HepG2 (cell line): ENCODE results near the gene IL4I1. TPM values are rescaled to one million over a fixed set of nuclear protein-coding genes. Genes with fewer than 3 reads are reported as not detected.

Experiments used
- AGO1 ChIP-seq: fragments of 200-400 bp; formaldehyde crosslinking; IDR thresholded peaks from 2 replicates; pipeline ENCODE4 v1.6.1; 2017; ENCODE audit warnings: mild to moderate bottlenecking, low read depth, low read length, moderate library complexity; ENCODE audit not compliant: poor library complexity, severe bottlenecking
- BCLAF1 ChIP-seq: fragments of 450-650 bp; IDR thresholded peaks from 2 replicates; pipeline ENCODE4 v1.6.1; 2017; ENCODE audit warnings: mild to moderate bottlenecking
- CSRNP1 ChIP-seq: sonication (generic); formaldehyde crosslinking; IDR thresholded peaks from 2 replicates; pipeline ENCODE4 v1.8.1; 2023; ENCODE audit warnings: mild to moderate bottlenecking, missing genetic modification reagents
- EEA1 ChIP-seq: sonication (generic); formaldehyde crosslinking; IDR thresholded peaks from 2 replicates; pipeline ENCODE4 v1.5.1; 2020; ENCODE audit warnings: mild to moderate bottlenecking, missing genetic modification reagents, borderline replicate concordance
- GLMP ChIP-seq: sonication (generic); formaldehyde crosslinking; IDR thresholded peaks from 2 replicates; pipeline ENCODE4 v1.9.0; 2021; ENCODE audit warnings: missing genetic modification reagents, mild to moderate bottlenecking, borderline replicate concordance
- HNRNPK ChIP-seq: fragments of 200-400 bp; formaldehyde crosslinking; IDR thresholded peaks from 2 replicates; pipeline ENCODE4 v1.6.1; 2018; ENCODE audit warnings: low read length, low read depth, moderate library complexity, mild to moderate bottlenecking; ENCODE audit not compliant: poor library complexity, severe bottlenecking
- ISL2 ChIP-seq: sonication (generic); formaldehyde crosslinking; IDR thresholded peaks from 2 replicates; pipeline ENCODE4 v1.5.0; 2020; ENCODE audit warnings: missing genetic modification reagents
- MAFG ChIP-seq: sonication (generic); formaldehyde crosslinking; IDR thresholded peaks from 2 replicates; pipeline ENCODE4 v1.5.1; 2020; ENCODE audit warnings: mild to moderate bottlenecking, missing genetic modification reagents
- MED13 ChIP-seq: sonication (generic); formaldehyde crosslinking; IDR thresholded peaks from 2 replicates; pipeline ENCODE4 v1.5.0; 2020; ENCODE audit warnings: missing genetic modification reagents
- MEF2D ChIP-seq: sonication (generic); formaldehyde crosslinking; IDR thresholded peaks from 2 replicates; pipeline ENCODE4 v1.5.1; 2020; ENCODE audit warnings: mild to moderate bottlenecking, missing genetic modification reagents
- SALL1 ChIP-seq: sonication (generic); formaldehyde crosslinking; IDR thresholded peaks from 2 replicates; pipeline ENCODE4 v1.8.0; 2022; ENCODE audit warnings: mild to moderate bottlenecking, missing genetic modification reagents
- TCF7L2 ChIP-seq: IDR thresholded peaks from 2 replicates; pipeline ENCODE4 v1.6.1; 2011; ENCODE audit warnings: mild to moderate bottlenecking, low read depth, low read length, moderate library complexity
- TSC22D2 ChIP-seq: sonication (generic); formaldehyde crosslinking; IDR thresholded peaks from 2 replicates; pipeline ENCODE4 v1.5.1; 2020; ENCODE audit warnings: missing genetic modification reagents, mild to moderate bottlenecking, borderline replicate concordance
- XRCC5 ChIP-seq: fragments of 200-400 bp; formaldehyde crosslinking; optimal IDR thresholded peaks from 2 replicates; pipeline ENCODE3; 2017; ENCODE audit warnings: mild to moderate bottlenecking, low read length
- ZNF251 ChIP-seq: sonication (generic); formaldehyde crosslinking; IDR thresholded peaks from 2 replicates; pipeline ENCODE4 v1.9.0; 2021; ENCODE audit warnings: mild to moderate bottlenecking, missing genetic modification reagents
- ZNF253 ChIP-seq: sonication (generic); formaldehyde crosslinking; IDR thresholded peaks from 2 replicates; pipeline ENCODE4 v1.8.0; 2022; ENCODE audit warnings: mild to moderate bottlenecking, missing genetic modification reagents, borderline replicate concordance
- ZNF543 ChIP-seq: sonication (generic); formaldehyde crosslinking; IDR thresholded peaks from 2 replicates; pipeline ENCODE4 v1.4.0; 2020; ENCODE audit warnings: mild to moderate bottlenecking, missing genetic modification reagents
- ZNF7 ChIP-seq: IDR thresholded peaks from 2 replicates; pipeline ENCODE4 v1.6.1; 2016; ENCODE audit warnings: missing biosample characterization, missing genetic modification reagents
- polyA plus RNA-seq, 8 experiments: library from polyadenylated mRNA; depleted of rRNA in 3 of 8; stranded (reverse) in 7 of 8; unstranded in 1 of 8; fragments of >200 nt; fragmentation: Illumina TruSeq in 4 of 8; extraction: Trizol in 4 of 8; gene quantifications; 2 replicates each; pipeline versions ENCODE4 v1.2.1 to v1.2.3, GENCODE V29; 2011 to 2016; ENCODE audit warnings: low read depth in 4 of 8, missing spikeins in 1 of 8, mixed read lengths in 1 of 8; ENCODE audit not compliant: insufficient read depth in 1 of 8
- total RNA-seq, 5 experiments: library from RNA; depleted of rRNA; stranded (reverse); fragments of >200 nt; fragmentation: Illumina TruSeq; extraction: Trizol; gene quantifications; 2 replicates each; pipeline ENCODE4 v1.2.3, GENCODE V29; 2016; ENCODE audit warnings: low read depth in 1 of 5
- TF ChIP-seq, protein P1 (sequence below): sonication (generic); formaldehyde crosslinking; IDR thresholded peaks from 2 replicates; pipeline ENCODE4 v1.4.0; 2020; ENCODE audit warnings: mild to moderate bottlenecking, missing genetic modification reagents
- TF ChIP-seq, protein P2 (sequence below): sonication (generic); formaldehyde crosslinking; IDR thresholded peaks from 2 replicates; pipeline ENCODE4 v1.4.0; 2020; ENCODE audit warnings: missing genetic modification reagents

The IL4I1 gene
- total and polyA plus RNA-seq, 2 of the 13 experiments (the other 11 are each of a cell fraction or from before 2014, with no cell fraction given) = not detected

DNA sequence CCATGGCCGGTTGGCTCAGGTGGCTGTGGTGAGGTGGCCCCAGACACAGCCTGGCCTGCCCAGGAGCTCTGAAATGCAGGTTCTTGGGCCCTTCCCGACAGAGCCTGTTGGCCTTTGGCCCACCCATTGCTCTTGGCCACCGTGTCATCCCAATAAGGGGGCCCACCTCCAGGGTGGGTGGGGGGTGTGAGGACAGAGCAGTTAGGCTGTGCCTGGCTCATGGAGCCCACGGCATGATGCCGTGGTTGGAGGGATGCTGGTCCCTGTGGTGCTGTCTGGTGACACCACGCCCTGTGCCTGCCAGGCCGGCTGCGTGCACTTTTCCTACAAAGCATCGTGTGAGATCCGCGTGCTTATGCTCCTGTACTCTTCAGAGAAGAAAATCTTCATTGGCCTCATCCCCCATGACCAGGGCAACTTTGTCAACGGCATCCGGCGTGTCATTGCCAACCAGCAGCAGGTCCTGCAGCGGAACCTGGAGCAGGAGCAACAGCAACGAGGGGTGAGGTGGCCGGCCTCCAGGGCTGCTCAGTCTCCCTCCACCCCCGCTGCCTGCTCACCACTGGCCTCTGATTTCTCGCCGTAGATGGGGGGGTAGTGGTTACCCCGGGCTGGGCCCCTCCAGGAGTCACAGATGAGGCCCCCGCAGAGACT is 36.9 kb downstream of the IL4I1 start (continued):
- TF ChIP-seq EEA1 (CRISPR knock-in tag) (no peak), ZNF543 (no peak), ISL2 (CRISPR knock-in tag) (no peak), ZNF253 (CRISPR knock-in tag) (no peak), MAFG (CRISPR knock-in tag) (no peak), TCF7L2 (no peak), ZNF7 (CRISPR knock-in tag) (no peak), GLMP (no peak), ZNF251 (CRISPR knock-in tag) (no peak), BCLAF1 (no peak), AGO1 (peak; percentile 56), TSC22D2 (no peak), MEF2D (CRISPR knock-in tag) (no peak), XRCC5 (no peak), SALL1 (peak; percentile 11; the same call in 1 of the 2 replicates), MED13 (CRISPR knock-in tag) (no peak), HNRNPK (no peak), CSRNP1 (no peak)
- TF ChIP-seq, protein P1, sequence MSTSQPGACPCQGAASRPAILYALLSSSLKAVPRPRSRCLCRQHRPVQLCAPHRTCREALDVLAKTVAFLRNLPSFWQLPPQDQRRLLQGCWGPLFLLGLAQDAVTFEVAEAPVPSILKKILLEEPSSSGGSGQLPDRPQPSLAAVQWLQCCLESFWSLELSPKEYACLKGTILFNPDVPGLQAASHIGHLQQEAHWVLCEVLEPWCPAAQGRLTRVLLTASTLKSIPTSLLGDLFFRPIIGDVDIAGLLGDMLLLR (CRISPR knock-in tag) = no peak
- TF ChIP-seq, protein P2, sequence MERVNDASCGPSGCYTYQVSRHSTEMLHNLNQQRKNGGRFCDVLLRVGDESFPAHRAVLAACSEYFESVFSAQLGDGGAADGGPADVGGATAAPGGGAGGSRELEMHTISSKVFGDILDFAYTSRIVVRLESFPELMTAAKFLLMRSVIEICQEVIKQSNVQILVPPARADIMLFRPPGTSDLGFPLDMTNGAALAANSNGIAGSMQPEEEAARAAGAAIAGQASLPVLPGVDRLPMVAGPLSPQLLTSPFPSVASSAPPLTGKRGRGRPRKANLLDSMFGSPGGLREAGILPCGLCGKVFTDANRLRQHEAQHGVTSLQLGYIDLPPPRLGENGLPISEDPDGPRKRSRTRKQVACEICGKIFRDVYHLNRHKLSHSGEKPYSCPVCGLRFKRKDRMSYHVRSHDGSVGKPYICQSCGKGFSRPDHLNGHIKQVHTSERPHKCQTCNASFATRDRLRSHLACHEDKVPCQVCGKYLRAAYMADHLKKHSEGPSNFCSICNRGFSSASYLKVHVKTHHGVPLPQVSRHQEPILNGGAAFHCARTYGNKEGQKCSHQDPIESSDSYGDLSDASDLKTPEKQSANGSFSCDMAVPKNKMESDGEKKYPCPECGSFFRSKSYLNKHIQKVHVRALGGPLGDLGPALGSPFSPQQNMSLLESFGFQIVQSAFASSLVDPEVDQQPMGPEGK (CRISPR knock-in tag) = 0 out of 2 replicates have a peak, but pooled peaks have one; percentile 41
